Small intestine (tissue), 7 donors: ENCODE measurements around the gene CCHCR1. TPM values are rescaled to one million over a fixed set of nuclear protein-coding genes. Genes with fewer than 3 reads are reported as not detected.
A peak's percentile ranks its signal among the peaks of the same experiment; 100 is the strongest.

Experiments used
- DNase-seq, 2 donors: peaks; one replicate each; pipeline versions ENCODE4 v3.0.0 to v3.0.0-alpha.2; 2013
- FAIRE-seq: peaks from 2 replicates; lab custom pipeline; 2012; peaks lifted over from hg19 to GRCh38; lab: Jason Lieb, UNC
- H3K27ac ChIP-seq, 3 donors: one replicate each; pipeline ENCODE4 v1.5.1; 2013; ENCODE audit warnings: low read length in 2 of 3, mild to moderate bottlenecking in 2 of 3, control low read depth in 1 of 3, inconsistent platforms in 1 of 3, low read depth in 1 of 3, moderate library complexity in 1 of 3
- H3K27me3 ChIP-seq, 3 donors: one replicate each; pipeline ENCODE4 v1.6.1; 2013; ENCODE audit warnings: low read length in 3 of 3, inconsistent platforms in 1 of 3; ENCODE audit not compliant: control insufficient read depth in 3 of 3, insufficient read depth in 3 of 3
- H3K36me3 ChIP-seq, 3 donors: one replicate each; pipeline ENCODE4 v1.6.1; 2013; ENCODE audit warnings: low read length in 3 of 3, inconsistent platforms in 1 of 3, low read depth in 1 of 3, mild to moderate bottlenecking in 1 of 3, moderate library complexity in 1 of 3; ENCODE audit not compliant: control insufficient read depth in 3 of 3, insufficient read depth in 2 of 3
- H3K4me1 ChIP-seq, 3 donors: one replicate each; pipeline ENCODE4 v1.6.1; 2013; ENCODE audit warnings: low read length in 2 of 3, inconsistent platforms in 1 of 3, low read depth in 1 of 3, mild to moderate bottlenecking in 1 of 3, moderate library complexity in 1 of 3; ENCODE audit not compliant: control insufficient read depth in 3 of 3, insufficient read depth in 2 of 3
- H3K4me3 ChIP-seq, 3 donors: one replicate each; pipeline ENCODE4 v1.5.1; 2013; ENCODE audit warnings: low read length in 3 of 3, control low read depth in 1 of 3, inconsistent platforms in 1 of 3, low read depth in 1 of 3, mild to moderate bottlenecking in 1 of 3, moderate library complexity in 1 of 3
- H3K9me3 ChIP-seq, 2 donors: one replicate each; pipeline ENCODE4 v1.6.1; 2013; ENCODE audit warnings: low read depth in 1 of 2, low read length in 1 of 2; ENCODE audit not compliant: control insufficient read depth in 2 of 2, insufficient read depth in 1 of 2
- WGBS, 3 donors: extraction: QIAGEN DNeasy Blood & Tissue Kit; methylation state at CpG; one replicate each; pipeline ENCODE4 v1.1.7; 2013; 5-methylcytosine and 5-hydroxymethylcytosine counted together
- polyA plus RNA-seq, 4 donors: library from polyadenylated mRNA; stranded (reverse) in 3 of 4; unstranded in 1 of 4; fragments of 200-250 nt in 3 of 4; fragments of 120-200 nt in 1 of 4; gene quantifications; one replicate each; pipeline versions ENCODE4 v1.2.1 to v1.2.3, GENCODE V29; 2013
- donor health status: healthy with polysubstance abuse.
- donor health status: control.
- donor health status: control.
- donor health status: Bipolar disorder and iron deficiency.
- donor health status: healthy.

The CCHCR1 gene
- polyA plus RNA-seq, 4 donors = 13.2 to 29.0 (median 15.1) TPM

DNA sequence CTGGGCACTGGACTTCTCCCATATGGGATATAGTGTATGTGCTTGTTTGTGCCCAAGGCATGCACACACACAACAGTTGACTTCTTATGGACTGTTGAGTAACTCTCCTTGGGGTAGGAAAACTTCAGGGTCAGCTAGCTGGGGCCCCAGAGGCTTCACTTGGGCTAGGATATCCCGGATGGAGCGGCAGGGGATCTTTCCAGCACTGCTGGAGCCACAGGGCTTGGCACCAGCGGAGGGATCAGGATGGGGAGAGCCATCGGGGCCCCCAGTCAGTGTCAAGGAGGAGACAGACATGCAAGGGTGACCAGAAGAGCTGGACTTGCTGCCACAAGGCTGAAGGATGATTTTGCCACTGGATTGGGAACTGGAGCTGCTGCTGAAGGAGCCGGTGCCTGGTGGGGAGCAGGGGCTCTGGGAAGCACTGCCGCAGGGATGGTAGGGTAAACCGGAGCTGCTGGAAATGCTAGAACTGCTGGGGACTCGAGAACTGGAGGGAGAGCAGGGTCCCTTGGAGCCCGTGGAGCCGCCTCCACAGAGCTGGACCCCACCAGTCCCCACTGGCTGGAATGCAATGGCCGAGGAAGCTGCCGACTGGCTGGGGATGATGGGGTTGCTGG lies 41.6 kb downstream of the CCHCR1 start:
- FAIRE-seq (no peak), DNase-seq (no peak)
- H3K4me3 ChIP-seq = no peak overlapping the region
- no peaks in the 10 kb centered on the region for H3K36me3 ChIP-seq
- H3K9me3 ChIP-seq = no peaks in the 10 kb centered on the region
- no peak overlapping the region for H3K27ac ChIP-seq
- 85 to 94% (median 93%) methylated on average over 11 to 12 of the region's 12 CpGs for WGBS, 3 donors
- H3K4me1 ChIP-seq = peaks cover 0 to 7% (median 3%) of the 10 kb centered on the region in 3 donors
- H3K27me3 ChIP-seq = peaks cover 0 to 11% (median 0%) of the 10 kb centered on the region in 3 donors

GRCh38 chr6:31114970-31115849 lies 42.4 kb downstream of the CCHCR1 start:
- FAIRE-seq (no peak), DNase-seq (peak in 1 of 2 donors; percentile 76)
- Histone ChIP-seq H3K36me3 (no peaks in the 10 kb centered on the region), H3K27me3 (peaks cover 0 to 16% (median 0%) of the 10 kb centered on the region in 3 donors), H3K4me1 (peaks cover 0 to 7% (median 3%) of the 10 kb centered on the region in 3 donors), H3K27ac (peak overlapping the region in 2 of 3 donors; percentile 52 to 77), H3K4me3 (peak overlapping the region in 1 of 3 donors; percentile 38), H3K9me3 (no peaks in the 10 kb centered on the region)
- WGBS, 3 donors = 22 to 47% (median 33%) methylated on average over 9 of the region's 9 CpGs

GRCh38 chr6:31114541-31114878 lies 43.1 kb downstream of the CCHCR1 start, which contains the start of gene PSORS1C1:
Gene PSORS1C1, plus strand, starts transcription at chr6:31114800. Its CDS starts 14,833 bp downstream, at chr6:31129633.
- H3K27ac ChIP-seq = peak within 1 kb of the TSS in 2 of 3 donors; percentile 52 to 77
- H3K27me3 ChIP-seq = peaks cover 0 to 22% (median 0%) of the 10 kb centered on the region in 3 donors
- no peak for FAIRE-seq
- peaks cover 0 to 7% (median 3%) of the 10 kb centered on the region in 3 donors for H3K4me1 ChIP-seq
- H3K9me3 ChIP-seq = no peaks in the 10 kb centered on the region
- H3K4me3 ChIP-seq = peak within 1 kb of the TSS in 1 of 3 donors; percentile 38
- no peaks in the 10 kb centered on the region for H3K36me3 ChIP-seq
- peak; percentile 40 to 95 for DNase-seq
- 14 to 17% (median 14%) methylated on average over 3 of the region's 3 CpGs for WGBS, 3 donors

- peak overlapping the region in 1 of 3 donors; percentile 77 for H3K27ac ChIP-seq
Observed at GRCh38 chr6:31113861-31114540, 43.6 kb downstream of the CCHCR1 start.

GRCh38 chr6:31112478-31112877 lies 45.1 kb downstream of the CCHCR1 start, which contains the start of gene C6orf15:
Gene C6orf15, minus strand, starts transcription at chr6:31112575. Its CDS starts 20 bp downstream, at chr6:31112555.
- DNase-seq (no peak), FAIRE-seq (no peak)
- Histone ChIP-seq H3K36me3 (no peaks in the 10 kb centered on the region), H3K4me1 (peaks cover 0 to 7% (median 3%) of the 10 kb centered on the region in 3 donors), H3K9me3 (no peaks in the 10 kb centered on the region), H3K27ac (no peak within 1 kb of the TSS), H3K4me3 (no peak within 1 kb of the TSS), H3K27me3 (peaks cover 0 to 20% (median 0%) of the 10 kb centered on the region in 3 donors)
- 85 to 93% (median 89%) methylated on average over 5 of the region's 5 CpGs for WGBS, 3 donors

More at GRCh38 chr6:31113861-31114540, 43.6 kb downstream of the CCHCR1 start:
- FAIRE-seq (no peak), DNase-seq (no peak)
- Histone ChIP-seq H3K4me1 (peaks cover 0 to 7% (median 3%) of the 10 kb centered on the region in 3 donors), H3K4me3 (no peak overlapping the region), H3K9me3 (no peaks in the 10 kb centered on the region), H3K27me3 (peaks cover 0 to 24% (median 0%) of the 10 kb centered on the region in 3 donors), H3K36me3 (no peaks in the 10 kb centered on the region)
- 63 to 74% (median 69%) methylated on average over 7 of the region's 7 CpGs for WGBS, 3 donors

GRCh38 chr6:31111712-31112111 lies 45.9 kb downstream of the CCHCR1 start:
- DNase-seq (no peak), FAIRE-seq (no peak)
- no peak overlapping the region for H3K27ac ChIP-seq
- WGBS, 3 donors = 86 to 92% (median 90%) methylated on average over 13 of the region's 13 CpGs
- no peak overlapping the region for H3K4me3 ChIP-seq
- H3K36me3 ChIP-seq = no peaks in the 10 kb centered on the region
- no peaks in the 10 kb centered on the region for H3K9me3 ChIP-seq
- H3K27me3 ChIP-seq = peaks cover 0 to 18% (median 0%) of the 10 kb centered on the region in 3 donors
- H3K4me1 ChIP-seq = peaks cover 0 to 7% (median 3%) of the 10 kb centered on the region in 3 donors

- Histone ChIP-seq H3K4me1 (peaks cover 0 to 7% (median 3%) of the 10 kb centered on the region in 3 donors), H3K27ac (no peak overlapping the region), H3K4me3 (no peak overlapping the region), H3K36me3 (no peaks in the 10 kb centered on the region), H3K27me3 (peaks cover 0 to 17% (median 0%) of the 10 kb centered on the region in 3 donors), H3K9me3 (no peaks in the 10 kb centered on the region)
- WGBS, 3 donors = 64 to 71% (median 65%) methylated on average over 11 of the region's 11 CpGs
- FAIRE-seq = no peak
- no peak for DNase-seq
Observed at GRCh38 chr6:31110825-31111582, 46.6 kb downstream of the CCHCR1 start.
